ENCODE data around the gene KLRD1. TPM values are rescaled to one million over a fixed set of nuclear protein-coding genes. Genes with fewer than 3 reads are reported as not detected.

Gene KLRD1
- total RNA-seq (1 to 10 TPM; 4.4 to 6.5 TPM), polyA plus RNA-seq (1 to 10 TPM in 1 of 2 donors, under 1 TPM in 1; 0.18 to 1.8 TPM)
- long read RNA-seq, donor 1, partial matches to known transcripts = 0 of 3 reads
- long read RNA-seq, donor 1, other reads (novel, unspliced or antisense) = 3 of 3 reads
- long read RNA-seq, donor 2, partial matches to known transcripts = 0 of 4 reads
- long read RNA-seq, donor 2, other reads (novel, unspliced or antisense) = 4 of 4 reads

GRCh38 chr12:10307630-10308029 is at the start of gene KLRD1:
KLRD1 (plus strand) TSS chr12:10307870; CDS start chr12:10308078, 208 bp downstream.
- Histone ChIP-seq H3K4me1 (ENCODE audit: control insufficient read depth in 1 of 2, insufficient read depth in 2 of 2, low read length in 2 of 2) (no peaks in the 10 kb centered on the region), H3K27me3 (ENCODE audit: control insufficient read depth in 1 of 2, insufficient read depth in 2 of 2, low read length in 1 of 2) (no peaks in the 10 kb centered on the region), H3K9me3 (ENCODE audit: control insufficient read depth, low read length) (no peaks in the 10 kb centered on the region), H3K4me3 (ENCODE audit: low read length in 2 of 2) (no peak within 1 kb of the TSS), H3K36me3 (ENCODE audit: control insufficient read depth in 1 of 2, insufficient read depth in 2 of 2, low read length in 1 of 2) (no peaks in the 10 kb centered on the region), H3K27ac (ENCODE audit: low read depth in 1 of 2, low read length in 2 of 2) (no peak within 1 kb of the TSS)
- WGBS, 2 donors = 75 to 78% methylated on average over 1 of the region's 1 CpG
- DNase-seq = no peak
- intact Hi-C loops (cut with DNase I) = no loop called here
- no peak for ATAC-seq (ENCODE audit: low FRiP score)

GRCh38 chr12:10260927-10261326 is 46.7 kb upstream of the KLRD1 start:
- H3K27ac ChIP-seq (ENCODE audit: low read depth in 1 of 2, low read length in 2 of 2) = no peak overlapping the region
- no peaks in the 10 kb centered on the region for H3K27me3 ChIP-seq (ENCODE audit: control insufficient read depth in 1 of 2, insufficient read depth in 2 of 2, low read length in 1 of 2)
- intact Hi-C loops (cut with DNase I) = no loop called here
- no peak overlapping the region for H3K4me3 ChIP-seq (ENCODE audit: low read length in 2 of 2)
- WGBS, 2 donors = 0 to 1% methylated on average over 1 of the region's 1 CpG
- H3K9me3 ChIP-seq (ENCODE audit: control insufficient read depth, low read length) = no peaks in the 10 kb centered on the region
- H3K36me3 ChIP-seq (ENCODE audit: control insufficient read depth in 1 of 2, insufficient read depth in 2 of 2, low read length in 1 of 2) = no peaks in the 10 kb centered on the region
- DNase-seq (no peak), ATAC-seq (ENCODE audit: low FRiP score) (no peak)
- no peaks in the 10 kb centered on the region for H3K4me1 ChIP-seq (ENCODE audit: control insufficient read depth in 1 of 2, insufficient read depth in 2 of 2, low read length in 2 of 2)

DNA sequence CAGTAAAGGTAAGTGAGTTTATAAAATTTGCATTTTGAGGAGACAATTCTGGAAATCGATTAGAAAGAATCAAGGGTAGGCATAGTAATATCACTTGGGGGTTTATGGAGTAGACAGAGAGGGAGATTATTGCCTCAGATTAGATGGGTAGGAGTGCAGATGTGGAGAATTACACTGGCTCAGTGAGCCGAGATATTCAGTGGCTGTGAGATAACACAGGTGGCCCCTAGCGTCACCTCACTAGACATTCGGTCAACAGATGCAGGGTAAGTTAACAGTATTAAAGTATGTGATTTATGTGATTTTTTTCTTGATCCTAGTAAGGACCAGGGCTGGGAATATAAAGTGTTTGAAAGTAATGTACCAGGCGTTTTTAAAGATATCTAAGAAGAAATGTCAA is 39.6 kb upstream of the KLRD1 start:
- Histone ChIP-seq H3K36me3 (ENCODE audit: control insufficient read depth in 1 of 2, insufficient read depth in 2 of 2, low read length in 1 of 2) (no peaks in the 10 kb centered on the region), H3K27me3 (ENCODE audit: control insufficient read depth in 1 of 2, insufficient read depth in 2 of 2, low read length in 1 of 2) (no peaks in the 10 kb centered on the region), H3K27ac (ENCODE audit: low read depth in 1 of 2, low read length in 2 of 2) (no peak overlapping the region), H3K4me1 (ENCODE audit: control insufficient read depth in 1 of 2, insufficient read depth in 2 of 2, low read length in 2 of 2) (no peaks in the 10 kb centered on the region), H3K9me3 (ENCODE audit: control insufficient read depth, low read length) (no peaks in the 10 kb centered on the region), H3K4me3 (ENCODE audit: low read length in 2 of 2) (no peak overlapping the region)
- ATAC-seq (ENCODE audit: low FRiP score) (no peak), DNase-seq (no peak)
- 56 to 70% methylated on average over 5 of the region's 5 CpGs for WGBS, 2 donors
- intact Hi-C loops (cut with DNase I) = no loop called here

DNA sequence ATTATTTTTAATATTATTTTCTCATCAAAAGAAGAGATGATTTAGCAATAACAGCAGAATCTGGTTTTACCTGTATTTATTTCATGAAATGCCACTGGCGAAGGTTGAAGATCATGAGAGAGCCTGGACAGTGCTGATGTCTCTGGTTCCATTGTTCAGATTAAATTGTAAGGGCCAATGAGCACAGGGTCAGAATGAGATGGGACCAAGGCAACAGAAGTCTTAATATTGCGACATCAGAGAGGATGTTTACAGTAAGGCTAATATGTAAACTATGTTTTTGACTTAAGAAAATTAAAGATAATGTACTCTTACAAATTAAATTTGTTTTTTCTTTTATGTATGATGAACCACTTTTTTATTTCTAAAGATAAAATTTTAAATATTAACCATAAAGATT is 35.2 kb upstream of the KLRD1 start:
- DNase-seq (no peak), ATAC-seq (ENCODE audit: low FRiP score) (no peak)
- intact Hi-C loops (cut with DNase I) = no loop called here
- H3K9me3 ChIP-seq (ENCODE audit: control insufficient read depth, low read length) = no peaks in the 10 kb centered on the region
- WGBS, 2 donors = 83 to 89% methylated on average over 2 of the region's 2 CpGs
- H3K27ac ChIP-seq (ENCODE audit: low read depth in 1 of 2, low read length in 2 of 2) = no peak overlapping the region
- no peaks in the 10 kb centered on the region for H3K4me1 ChIP-seq (ENCODE audit: control insufficient read depth in 1 of 2, insufficient read depth in 2 of 2, low read length in 2 of 2)
- no peaks in the 10 kb centered on the region for H3K27me3 ChIP-seq (ENCODE audit: control insufficient read depth in 1 of 2, insufficient read depth in 2 of 2, low read length in 1 of 2)
- H3K36me3 ChIP-seq (ENCODE audit: control insufficient read depth in 1 of 2, insufficient read depth in 2 of 2, low read length in 1 of 2) = no peaks in the 10 kb centered on the region
- no peak overlapping the region for H3K4me3 ChIP-seq (ENCODE audit: low read length in 2 of 2)

- H3K27ac ChIP-seq (ENCODE audit: low read depth in 1 of 2, low read length in 2 of 2) = no peak overlapping the region
- intact Hi-C loops (cut with DNase I) = no loop called here
- ATAC-seq (ENCODE audit: low FRiP score) = no peak
- no peak for DNase-seq
- H3K4me3 ChIP-seq (ENCODE audit: low read length in 2 of 2) = no peak overlapping the region
- peaks cover 2% of the 10 kb centered on the region for H3K9me3 ChIP-seq (ENCODE audit: control insufficient read depth, low read length)
- peaks cover 0 to 4% of the 10 kb centered on the region in 2 donors for H3K36me3 ChIP-seq (ENCODE audit: control insufficient read depth in 1 of 2, insufficient read depth in 2 of 2, low read length in 1 of 2)
- no peaks in the 10 kb centered on the region for H3K4me1 ChIP-seq (ENCODE audit: control insufficient read depth in 1 of 2, insufficient read depth in 2 of 2, low read length in 2 of 2)
- H3K27me3 ChIP-seq (ENCODE audit: control insufficient read depth in 1 of 2, insufficient read depth in 2 of 2, low read length in 1 of 2) = no peaks in the 10 kb centered on the region
- WGBS, 2 donors = 71 to 79% methylated on average over 1 of the region's 1 CpG
Observed at GRCh38 chr12:10276774-10277173, 30.9 kb upstream of the KLRD1 start.

DNA sequence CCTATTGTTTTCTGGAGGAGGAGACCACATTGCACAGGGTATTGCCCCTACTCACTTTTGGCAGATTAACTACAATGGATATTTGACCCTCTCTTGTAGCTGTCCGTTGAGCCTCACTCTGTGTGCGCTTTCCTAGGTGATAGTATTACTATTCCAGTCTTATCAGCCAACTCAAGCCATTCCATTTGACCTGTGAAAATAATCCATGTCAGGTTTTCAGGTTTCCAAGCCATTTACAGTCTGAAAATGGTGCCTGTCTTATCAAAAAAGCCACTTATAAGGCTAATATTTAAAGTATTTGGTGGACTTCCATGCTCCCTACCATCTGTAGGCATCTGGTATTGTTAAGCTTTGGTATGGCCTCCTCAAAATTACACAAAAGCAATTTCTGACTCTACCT is 29.6 kb upstream of the KLRD1 start:
- WGBS, 2 donors = 86 to 88% methylated on average over 2 of the region's 2 CpGs
- ATAC-seq (ENCODE audit: low FRiP score) (no peak), DNase-seq (no peak)
- Histone ChIP-seq H3K27ac (ENCODE audit: low read depth in 1 of 2, low read length in 2 of 2) (no peak overlapping the region), H3K4me3 (ENCODE audit: low read length in 2 of 2) (no peak overlapping the region), H3K9me3 (ENCODE audit: control insufficient read depth, low read length) (peaks cover 2% of the 10 kb centered on the region), H3K36me3 (ENCODE audit: control insufficient read depth in 1 of 2, insufficient read depth in 2 of 2, low read length in 1 of 2) (peaks cover 0 to 4% of the 10 kb centered on the region in 2 donors), H3K4me1 (ENCODE audit: control insufficient read depth in 1 of 2, insufficient read depth in 2 of 2, low read length in 2 of 2) (no peaks in the 10 kb centered on the region), H3K27me3 (ENCODE audit: control insufficient read depth in 1 of 2, insufficient read depth in 2 of 2, low read length in 1 of 2) (no peaks in the 10 kb centered on the region)
- intact Hi-C loops (cut with DNase I) = no loop called here

DNA sequence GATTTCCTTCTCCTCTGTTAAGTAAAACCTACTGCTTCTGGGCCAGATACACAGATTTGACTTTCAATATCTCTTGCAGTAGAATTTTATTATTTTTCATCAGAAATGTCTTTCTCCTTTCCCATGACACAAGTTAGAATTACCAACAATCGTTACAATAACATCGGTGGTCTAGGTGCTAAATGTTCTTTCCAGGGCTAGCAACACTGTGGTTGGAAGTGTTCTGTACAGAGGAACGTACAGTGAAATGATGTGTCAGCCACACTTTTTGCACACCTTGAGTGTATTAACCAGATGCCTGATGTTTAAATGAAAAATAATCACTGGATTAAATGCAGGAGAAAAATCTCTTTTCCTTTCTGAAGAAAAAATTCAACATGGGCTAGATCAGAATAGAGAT is 27.7 kb upstream of the KLRD1 start:
- peaks cover 2% of the 10 kb centered on the region for H3K9me3 ChIP-seq (ENCODE audit: control insufficient read depth, low read length)
- no peaks in the 10 kb centered on the region for H3K4me1 ChIP-seq (ENCODE audit: control insufficient read depth in 1 of 2, insufficient read depth in 2 of 2, low read length in 2 of 2)
- H3K27ac ChIP-seq (ENCODE audit: low read depth in 1 of 2, low read length in 2 of 2) = no peak overlapping the region
- no peak overlapping the region for H3K4me3 ChIP-seq (ENCODE audit: low read length in 2 of 2)
- H3K27me3 ChIP-seq (ENCODE audit: control insufficient read depth in 1 of 2, insufficient read depth in 2 of 2, low read length in 1 of 2) = no peaks in the 10 kb centered on the region
- ATAC-seq (ENCODE audit: low FRiP score) = no peak
- 85 to 92% methylated on average over 3 of the region's 3 CpGs for WGBS, 2 donors
- intact Hi-C loops (cut with DNase I) = no loop called here
- DNase-seq = no peak
- peaks cover 0 to 4% of the 10 kb centered on the region in 2 donors for H3K36me3 ChIP-seq (ENCODE audit: control insufficient read depth in 1 of 2, insufficient read depth in 2 of 2, low read length in 1 of 2)

- Histone ChIP-seq H3K27ac (ENCODE audit: low read depth in 1 of 2, low read length in 2 of 2) (no peak overlapping the region), H3K27me3 (ENCODE audit: control insufficient read depth in 1 of 2, insufficient read depth in 2 of 2, low read length in 1 of 2) (no peaks in the 10 kb centered on the region), H3K9me3 (ENCODE audit: control insufficient read depth, low read length) (peaks cover 2% of the 10 kb centered on the region), H3K36me3 (ENCODE audit: control insufficient read depth in 1 of 2, insufficient read depth in 2 of 2, low read length in 1 of 2) (peaks cover 0 to 3% of the 10 kb centered on the region in 2 donors), H3K4me3 (ENCODE audit: low read length in 2 of 2) (no peak overlapping the region), H3K4me1 (ENCODE audit: control insufficient read depth in 1 of 2, insufficient read depth in 2 of 2, low read length in 2 of 2) (no peaks in the 10 kb centered on the region)
- intact Hi-C loops (cut with DNase I) = no loop called here
- DNase-seq (no peak), ATAC-seq (ENCODE audit: low FRiP score) (no peak)
- 39 to 48% methylated on average over 4 of the region's 4 CpGs for WGBS, 2 donors
Observed at GRCh38 chr12:10283027-10283426, 24.6 kb upstream of the KLRD1 start.

DNA sequence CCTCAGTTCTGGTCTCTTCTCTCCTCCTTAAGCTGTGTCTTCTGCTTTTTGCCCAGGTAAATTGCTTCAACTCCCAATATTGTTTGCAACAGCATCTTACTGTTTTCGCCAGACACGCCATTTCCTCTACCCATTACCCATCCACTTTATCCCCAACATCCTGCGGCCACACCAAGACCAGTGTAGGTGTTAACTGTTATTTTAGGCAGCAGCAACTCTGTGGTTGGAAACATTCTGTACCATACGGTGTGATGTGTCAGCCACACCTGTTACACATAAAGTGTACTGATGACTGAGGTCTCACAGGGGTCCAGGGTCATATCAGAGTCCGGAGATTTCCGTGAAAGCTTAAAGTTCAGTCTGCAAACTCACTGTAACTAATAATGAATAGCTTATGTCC is 21.8 kb upstream of the KLRD1 start:
- Histone ChIP-seq H3K4me1 (ENCODE audit: control insufficient read depth in 1 of 2, insufficient read depth in 2 of 2, low read length in 2 of 2) (no peaks in the 10 kb centered on the region), H3K36me3 (ENCODE audit: control insufficient read depth in 1 of 2, insufficient read depth in 2 of 2, low read length in 1 of 2) (no peaks in the 10 kb centered on the region), H3K9me3 (ENCODE audit: control insufficient read depth, low read length) (peaks cover 2% of the 10 kb centered on the region), H3K27me3 (ENCODE audit: control insufficient read depth in 1 of 2, insufficient read depth in 2 of 2, low read length in 1 of 2) (no peaks in the 10 kb centered on the region), H3K27ac (ENCODE audit: low read depth in 1 of 2, low read length in 2 of 2) (no peak overlapping the region), H3K4me3 (ENCODE audit: low read length in 2 of 2) (no peak overlapping the region)
- WGBS, 2 donors = 69 to 71% methylated on average over 6 of the region's 6 CpGs
- ATAC-seq (ENCODE audit: low FRiP score) (no peak), DNase-seq (no peak)
- intact Hi-C loops (cut with DNase I) = no loop called here

All from aorta (tissue), 5 donors.